Suppressor macrophage treated with lipopolysaccharide for 4 hours (primary cell): ENCODE data around the gene IGIP.

Experiments
- DNase-seq: peaks from one replicate; pipeline ENCODE4 v3.0.0-alpha.2; 2020

Gene IGIP

GRCh38 chr5:140111859-140112551 lies 13.7 kb upstream of the IGIP start:
- DNase-seq = no peak

- DNase-seq = no peak
Observed at GRCh38 chr5:140112685-140113179, 13.0 kb upstream of the IGIP start.

GRCh38 chr5:140113180-140113698 lies 12.5 kb upstream of the IGIP start:
- DNase-seq = no peak

GRCh38 chr5:140113699-140114263 lies 12.0 kb upstream of the IGIP start, which contains the start of gene PURA:
Gene PURA (plus strand): TSS chr5:140114109. CDS start chr5:140114182, 73 bp downstream.
- DNase-seq = peak; percentile 96

GRCh38 chr5:140114341-140115185 lies 11.2 kb upstream of the IGIP start:
- DNase-seq = peak; percentile 74

- DNase-seq = no peak
Observed at GRCh38 chr5:140115186-140115500, 10.6 kb upstream of the IGIP start.

GRCh38 chr5:140116716-140117115 lies 9.0 kb upstream of the IGIP start:
- no peak for DNase-seq

GRCh38 chr5:140117523-140117922 lies 8.2 kb upstream of the IGIP start:
- no peak for DNase-seq

GRCh38 chr5:140118302-140118936 lies 7.3 kb upstream of the IGIP start:
- no peak for DNase-seq

GRCh38 chr5:140126315-140127012 lies 727 bp downstream of the IGIP start:
- no peak for DNase-seq

GRCh38 chr5:140128376-140128775 lies 2.6 kb downstream of the IGIP start:
- no peak for DNase-seq

- no peak for DNase-seq
Observed at GRCh38 chr5:140130949-140131733, 5.4 kb downstream of the IGIP start.

- DNase-seq = peak; percentile 87
Observed at GRCh38 chr5:140131967-140132409, 6.3 kb downstream of the IGIP start.

- DNase-seq = no peak
Observed at GRCh38 chr5:140133514-140134167, 7.9 kb downstream of the IGIP start.

- no peak for DNase-seq
Observed at GRCh38 chr5:140134277-140134935, 8.7 kb downstream of the IGIP start.

- DNase-seq = no peak
Observed at GRCh38 chr5:140135127-140135526, 9.4 kb downstream of the IGIP start.

- DNase-seq = no peak
Observed at GRCh38 chr5:140136624-140137023, 10.9 kb downstream of the IGIP start.

- no peak for DNase-seq
Observed at GRCh38 chr5:140140435-140140834, 14.7 kb downstream of the IGIP start.

- no peak for DNase-seq
Observed at GRCh38 chr5:140141241-140141640, 15.5 kb downstream of the IGIP start.

GRCh38 chr5:140142246-140142645 lies 16.5 kb downstream of the IGIP start:
- no peak for DNase-seq
